HEK293 (cell line): ENCODE results near the gene ULBP1.
"Not testable (repeated sequence)": the region's sequence is repeated elsewhere in the genome, so short reads cannot be mapped to it uniquely, and the experiment has no call there.

Experiments used
- CTCF ChIA-PET: fragments of 350-600 bp; formaldehyde crosslinking; extraction: SDS; loops from one replicate; lab custom pipeline; 2021; ENCODE audit warnings: antibody characterized with exemption; lab: Yijun Ruan, JAX
- POLR2A ChIA-PET: fragments of 300-600 bp; formaldehyde crosslinking; extraction: SDS; loops from one replicate; lab custom pipeline; 2020; ENCODE audit warnings: antibody characterized with exemption, inconsistent platforms; lab: Yijun Ruan, JAX
- H3K27ac ChIP-seq: fragments of 200-500 bp; sonication (Bioruptor generic); 2 replicates; pipeline ENCODE4 v1.5.1; 2014; ENCODE audit warnings: low read depth, low read length, control low read depth, inconsistent platforms; ENCODE audit errors: extremely low read depth
- H3K36me3 ChIP-seq, 2 experiments: fragments of 200-500 bp in 1 of 2; sonication (Bioruptor generic) in 1 of 2; 1 replicate in 1 of 2; 2 replicates in 1 of 2; pipeline ENCODE4 v1.5.1; 2014 to 2017; ENCODE audit warnings: inconsistent platforms in 2 of 2, low read length in 2 of 2; ENCODE audit not compliant: control insufficient read depth in 2 of 2, insufficient read depth in 1 of 2
- H3K4me1 ChIP-seq: fragments of 200-500 bp; sonication (Bioruptor generic); 2 replicates; pipeline ENCODE4 v1.5.1; 2014; ENCODE audit warnings: mild to moderate bottlenecking, low read length, inconsistent platforms; ENCODE audit not compliant: control insufficient read depth, insufficient read depth
- H3K4me3 ChIP-seq: 2 replicates; pipeline ENCODE4 v1.5.1; 2011; ENCODE audit warnings: low read depth, mild to moderate bottlenecking, control low read depth, low read length, moderate library complexity
- H3K9me3 ChIP-seq: fragments of 200-500 bp; sonication (Bioruptor generic); 2 replicates; pipeline ENCODE4 v1.5.1; 2014; ENCODE audit warnings: low read depth, low read length, inconsistent platforms; ENCODE audit not compliant: control insufficient read depth, insufficient read depth
- BCL11B ChIP-seq: fragments of 450-650 bp; formaldehyde crosslinking; IDR thresholded peaks from 2 replicates; pipeline ENCODE4 v1.5.1; 2016; ENCODE audit warnings: low read depth, missing biosample characterization, missing genetic modification characterization
- EGR2 ChIP-seq: fragments of 450-650 bp; formaldehyde crosslinking; IDR thresholded peaks from 2 replicates; pipeline ENCODE4 v1.5.1; 2016; ENCODE audit warnings: low read depth, missing biosample characterization, missing genetic modification characterization
- HOXA7 ChIP-seq: sonication (generic); formaldehyde crosslinking; IDR thresholded peaks from 2 replicates; pipeline ENCODE4 v1.8.1; 2022; ENCODE audit warnings: missing genetic modification reagents, borderline replicate concordance
- OSR2 ChIP-seq: fragments of 450-650 bp; formaldehyde crosslinking; IDR thresholded peaks from 2 replicates; pipeline ENCODE4 v1.5.1; 2016; ENCODE audit warnings: missing biosample characterization, missing genetic modification characterization
- SP2 ChIP-seq: fragments of 450-650 bp; formaldehyde crosslinking; IDR thresholded peaks from 2 replicates; pipeline ENCODE4 v1.5.1; 2016; ENCODE audit warnings: missing biosample characterization, missing genetic modification characterization
- ZFP41 ChIP-seq: fragments of 450-650 bp; formaldehyde crosslinking; IDR thresholded peaks from 2 replicates; pipeline ENCODE4 v1.5.1; 2016; ENCODE audit warnings: missing biosample characterization, missing genetic modification characterization, borderline replicate concordance
- ZNF112 ChIP-seq: fragments of 450-650 bp; formaldehyde crosslinking; IDR thresholded peaks from 2 replicates; pipeline ENCODE4 v1.5.0; 2017; ENCODE audit warnings: missing biosample characterization, missing genetic modification characterization
- ZNF114 ChIP-seq: fragments of 450-650 bp; formaldehyde crosslinking; IDR thresholded peaks from 2 replicates; pipeline ENCODE4 v1.5.0; 2017; ENCODE audit warnings: missing biosample characterization, missing genetic modification characterization
- ZNF133 ChIP-seq: fragments of 450-650 bp; formaldehyde crosslinking; IDR thresholded peaks from 2 replicates; pipeline ENCODE4 v1.5.1; 2016; ENCODE audit warnings: missing biosample characterization, missing genetic modification characterization
- ZNF140 ChIP-seq: fragments of 450-650 bp; formaldehyde crosslinking; IDR thresholded peaks from 2 replicates; pipeline ENCODE4 v1.5.1; 2016; ENCODE audit warnings: missing biosample characterization, missing genetic modification characterization
- ZNF169 ChIP-seq: fragments of 450-650 bp; formaldehyde crosslinking; IDR thresholded peaks from 2 replicates; pipeline ENCODE4 v1.5.1; 2016; ENCODE audit warnings: missing biosample characterization, missing genetic modification characterization
- ZNF175 ChIP-seq: fragments of 450-650 bp; formaldehyde crosslinking; IDR thresholded peaks from 2 replicates; pipeline ENCODE4 v1.5.1; 2016; ENCODE audit warnings: missing biosample characterization, missing genetic modification characterization
- ZNF202 ChIP-seq: fragments of 450-650 bp; formaldehyde crosslinking; IDR thresholded peaks from 2 replicates; pipeline ENCODE4 v1.5.1; 2016; ENCODE audit warnings: missing biosample characterization, missing genetic modification characterization, borderline replicate concordance
- ZNF23 ChIP-seq: fragments of 450-650 bp; formaldehyde crosslinking; IDR thresholded peaks from 2 replicates; pipeline ENCODE4 v1.5.1; 2016; ENCODE audit warnings: missing biosample characterization, missing genetic modification characterization, borderline replicate concordance
- ZNF239 ChIP-seq: fragments of 450-650 bp; formaldehyde crosslinking; IDR thresholded peaks from 2 replicates; pipeline ENCODE4 v1.5.1; 2016; ENCODE audit warnings: missing biosample characterization, missing genetic modification characterization
- ZNF394 ChIP-seq: fragments of 450-650 bp; formaldehyde crosslinking; IDR thresholded peaks from 2 replicates; pipeline ENCODE4 v1.5.1; 2016; ENCODE audit warnings: missing biosample characterization, missing genetic modification characterization, mild to moderate bottlenecking, moderate library complexity, borderline replicate concordance
- ZNF548 ChIP-seq: fragments of 450-650 bp; formaldehyde crosslinking; IDR thresholded peaks from 2 replicates; pipeline ENCODE4 v1.5.1; 2016; ENCODE audit warnings: missing biosample characterization, missing genetic modification characterization
- ZNF670 ChIP-seq: fragments of 450-650 bp; formaldehyde crosslinking; IDR thresholded peaks from 2 replicates; pipeline ENCODE4 v1.5.1; 2016; ENCODE audit warnings: missing biosample characterization, missing genetic modification characterization, low read depth
- TF ChIP-seq, protein P1 (sequence below): fragments of 450-650 bp; formaldehyde crosslinking; IDR thresholded peaks from 2 replicates; pipeline ENCODE4 v1.5.1; 2016; ENCODE audit warnings: missing biosample characterization, missing genetic modification characterization, borderline replicate concordance
- TF ChIP-seq, protein P2 (sequence below): fragments of 450-650 bp; formaldehyde crosslinking; IDR thresholded peaks from 2 replicates; pipeline ENCODE4 v1.5.1; 2016; ENCODE audit warnings: missing biosample characterization, missing genetic modification characterization

Gene ULBP1

GRCh38 chr6:149950423-149950822 lies 13.3 kb upstream of the ULBP1 start:
- CTCF ChIA-PET = interaction anchor here (0.6 to 2.3 kb wide), 3 partner anchors 11 to 17 kb away, joined by 3 to 10 read pairs (median 3); no protein-coding TSS in a partner anchor
- Histone ChIP-seq H3K4me3 (no peak overlapping the region), H3K9me3 (no peaks in the 10 kb centered on the region)
- TF ChIP-seq HOXA7 (no peak), BCL11B (tag by site-specific recombination) (no peak), ZNF114 (tag by site-specific recombination) (no peak), ZNF23 (tag by site-specific recombination) (no peak), ZNF202 (no peak), ZNF670 (tag by site-specific recombination) (no peak), ZNF175 (no peak), EGR2 (tag by site-specific recombination) (no peak), ZNF133 (tag by site-specific recombination) (no peak), ZNF394 (tag by site-specific recombination) (no peak)
- TF ChIP-seq, protein P1, sequence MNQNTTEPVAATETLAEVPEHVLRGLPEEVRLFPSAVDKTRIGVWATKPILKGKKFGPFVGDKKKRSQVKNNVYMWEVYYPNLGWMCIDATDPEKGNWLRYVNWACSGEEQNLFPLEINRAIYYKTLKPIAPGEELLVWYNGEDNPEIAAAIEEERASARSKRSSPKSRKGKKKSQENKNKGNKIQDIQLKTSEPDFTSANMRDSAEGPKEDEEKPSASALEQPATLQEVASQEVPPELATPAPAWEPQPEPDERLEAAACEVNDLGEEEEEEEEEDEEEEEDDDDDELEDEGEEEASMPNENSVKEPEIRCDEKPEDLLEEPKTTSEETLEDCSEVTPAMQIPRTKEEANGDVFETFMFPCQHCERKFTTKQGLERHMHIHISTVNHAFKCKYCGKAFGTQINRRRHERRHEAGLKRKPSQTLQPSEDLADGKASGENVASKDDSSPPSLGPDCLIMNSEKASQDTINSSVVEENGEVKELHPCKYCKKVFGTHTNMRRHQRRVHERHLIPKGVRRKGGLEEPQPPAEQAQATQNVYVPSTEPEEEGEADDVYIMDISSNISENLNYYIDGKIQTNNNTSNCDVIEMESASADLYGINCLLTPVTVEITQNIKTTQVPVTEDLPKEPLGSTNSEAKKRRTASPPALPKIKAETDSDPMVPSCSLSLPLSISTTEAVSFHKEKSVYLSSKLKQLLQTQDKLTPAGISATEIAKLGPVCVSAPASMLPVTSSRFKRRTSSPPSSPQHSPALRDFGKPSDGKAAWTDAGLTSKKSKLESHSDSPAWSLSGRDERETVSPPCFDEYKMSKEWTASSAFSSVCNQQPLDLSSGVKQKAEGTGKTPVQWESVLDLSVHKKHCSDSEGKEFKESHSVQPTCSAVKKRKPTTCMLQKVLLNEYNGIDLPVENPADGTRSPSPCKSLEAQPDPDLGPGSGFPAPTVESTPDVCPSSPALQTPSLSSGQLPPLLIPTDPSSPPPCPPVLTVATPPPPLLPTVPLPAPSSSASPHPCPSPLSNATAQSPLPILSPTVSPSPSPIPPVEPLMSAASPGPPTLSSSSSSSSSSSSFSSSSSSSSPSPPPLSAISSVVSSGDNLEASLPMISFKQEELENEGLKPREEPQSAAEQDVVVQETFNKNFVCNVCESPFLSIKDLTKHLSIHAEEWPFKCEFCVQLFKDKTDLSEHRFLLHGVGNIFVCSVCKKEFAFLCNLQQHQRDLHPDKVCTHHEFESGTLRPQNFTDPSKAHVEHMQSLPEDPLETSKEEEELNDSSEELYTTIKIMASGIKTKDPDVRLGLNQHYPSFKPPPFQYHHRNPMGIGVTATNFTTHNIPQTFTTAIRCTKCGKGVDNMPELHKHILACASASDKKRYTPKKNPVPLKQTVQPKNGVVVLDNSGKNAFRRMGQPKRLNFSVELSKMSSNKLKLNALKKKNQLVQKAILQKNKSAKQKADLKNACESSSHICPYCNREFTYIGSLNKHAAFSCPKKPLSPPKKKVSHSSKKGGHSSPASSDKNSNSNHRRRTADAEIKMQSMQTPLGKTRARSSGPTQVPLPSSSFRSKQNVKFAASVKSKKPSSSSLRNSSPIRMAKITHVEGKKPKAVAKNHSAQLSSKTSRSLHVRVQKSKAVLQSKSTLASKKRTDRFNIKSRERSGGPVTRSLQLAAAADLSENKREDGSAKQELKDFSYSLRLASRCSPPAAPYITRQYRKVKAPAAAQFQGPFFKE (tag by site-specific recombination) = no peak
- TF ChIP-seq, all 188 proteins: peak for 0
- Histone ChIP-seq H3K36me3 (peaks cover 0 to 7% of the 10 kb centered on the region in 2 experiments; a peak in 1 of 3 replicates), H3K27ac (no peak overlapping the region), H3K4me1 (no peaks in the 10 kb centered on the region)
- POLR2A ChIA-PET = interaction anchor here (3.0 kb wide), 1 partner anchor 13 kb away, joined by 10 read pairs; the partner anchor contains the start of gene ULBP1

DNA sequence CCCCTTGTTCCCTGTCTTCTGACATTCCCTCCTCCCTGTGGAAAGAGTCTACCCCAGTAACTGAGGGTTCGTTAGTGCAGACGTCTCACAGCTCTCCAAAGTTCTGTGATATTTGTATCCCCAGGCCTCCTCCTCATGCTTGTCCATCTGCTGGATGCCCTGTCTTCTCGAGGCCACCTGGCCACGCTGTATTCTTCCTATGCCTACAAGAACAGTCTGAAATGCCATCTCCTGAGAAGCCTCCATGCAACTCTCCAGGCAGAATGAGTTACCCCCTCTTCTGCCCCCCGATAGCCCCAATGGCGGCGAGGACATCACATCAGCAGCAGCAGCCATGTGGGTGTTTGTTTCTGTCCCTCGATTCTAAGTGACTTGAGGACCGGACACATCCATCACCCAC lies 12.6 kb upstream of the ULBP1 start:
- TF ChIP-seq ZFP41 (tag by site-specific recombination) = no peak
- Histone ChIP-seq H3K27ac (no peak overlapping the region), H3K4me3 (no peak overlapping the region), H3K9me3 (no peaks in the 10 kb centered on the region), H3K4me1 (no peaks in the 10 kb centered on the region), H3K36me3 (peaks cover 0 to 7% of the 10 kb centered on the region in 2 experiments; a peak in 1 of 3 replicates)
- ChIA-PET POLR2A (no interaction called here), CTCF (interaction anchor here (2.3 kb wide), 1 partner anchor 10 kb away, joined by 10 read pairs; no protein-coding TSS in a partner anchor)

DNA sequence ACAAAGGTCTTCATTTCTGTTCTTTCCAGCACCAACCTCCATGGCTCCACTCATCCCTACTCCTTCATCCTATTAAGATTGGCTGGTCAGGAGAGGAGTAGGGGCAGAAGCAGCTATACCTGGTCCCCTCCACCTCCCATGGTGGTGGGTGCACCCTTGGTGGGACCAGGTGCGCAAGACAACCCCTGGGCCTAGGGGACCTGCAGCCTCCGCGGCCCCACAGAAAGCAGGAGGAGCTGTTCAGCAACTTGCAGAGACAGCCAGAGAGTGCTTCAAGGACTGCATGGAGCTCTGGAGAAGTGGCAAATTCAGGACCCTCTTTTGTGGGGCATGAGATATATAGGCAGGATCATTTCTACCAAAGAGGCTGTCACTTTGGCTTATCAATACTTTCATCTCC lies 12.1 kb upstream of the ULBP1 start:
- no peak overlapping the region for H3K27ac ChIP-seq
- H3K9me3 ChIP-seq = no peaks in the 10 kb centered on the region
- no peak overlapping the region for H3K4me3 ChIP-seq
- TF ChIP-seq SP2 (tag by site-specific recombination) = no peak
- TF ChIP-seq ZNF133 (tag by site-specific recombination) = no peak
- TF ChIP-seq ZNF169 (tag by site-specific recombination) = no peak
- TF ChIP-seq ZNF140 = no peak
- TF ChIP-seq ZNF239 (tag by site-specific recombination) = no peak
- no peak for TF ChIP-seq OSR2 (tag by site-specific recombination)
- TF ChIP-seq ZNF175 = no peak
- TF ChIP-seq, protein P2, sequence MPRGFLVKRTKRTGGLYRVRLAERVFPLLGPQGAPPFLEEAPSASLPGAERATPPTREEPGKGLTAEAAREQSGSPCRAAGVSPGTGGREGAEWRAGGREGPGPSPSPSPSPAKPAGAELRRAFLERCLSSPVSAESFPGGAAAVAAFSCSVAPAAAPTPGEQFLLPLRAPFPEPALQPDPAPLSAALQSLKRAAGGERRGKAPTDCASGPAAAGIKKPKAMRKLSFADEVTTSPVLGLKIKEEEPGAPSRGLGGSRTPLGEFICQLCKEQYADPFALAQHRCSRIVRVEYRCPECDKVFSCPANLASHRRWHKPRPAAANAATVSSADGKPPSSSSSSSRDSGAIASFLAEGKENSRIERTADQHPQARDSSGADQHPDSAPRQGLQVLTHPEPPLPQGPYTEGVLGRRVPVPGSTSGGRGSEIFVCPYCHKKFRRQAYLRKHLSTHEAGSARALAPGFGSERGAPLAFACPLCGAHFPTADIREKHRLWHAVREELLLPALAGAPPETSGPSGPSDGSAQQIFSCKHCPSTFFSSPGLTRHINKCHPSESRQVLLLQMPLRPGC (tag by site-specific recombination) = no peak
- TF ChIP-seq ZNF548 (tag by site-specific recombination) = no peak
- no peak for TF ChIP-seq ZNF112 (tag by site-specific recombination)
- no peaks in the 10 kb centered on the region for H3K4me1 ChIP-seq
- CTCF ChIA-PET = interaction anchor here (2.3 kb wide), 1 partner anchor 10 kb away, joined by 10 read pairs; no protein-coding TSS in a partner anchor
- H3K36me3 ChIP-seq = peaks cover 0 to 2% of the 10 kb centered on the region in 2 experiments; a peak in 1 of 3 replicates
- POLR2A ChIA-PET = no interaction called here

GRCh38 chr6:149953390-149953789 lies 10.4 kb upstream of the ULBP1 start:
- H3K36me3 ChIP-seq, H3K4me3 ChIP-seq, H3K4me1 ChIP-seq, H3K27ac ChIP-seq, H3K9me3 ChIP-seq, POLR2A ChIA-PET: not testable (repeated sequence)
- CTCF ChIA-PET = interaction anchor here (1.3 kb wide), 1 partner anchor 64 kb away, joined by 4 read pairs; no protein-coding TSS in a partner anchor
